Adrenal gland (tissue), 5 donors: ENCODE measurements around the gene FMN2.

Experiments
- CTCF ChIP-seq, 6 experiments: fragments of 450-650 bp in 4 of 6; fragments of 200-600 bp in 2 of 6; sonication (generic) in 1 of 6; IDR thresholded peaks; 1 replicate in 5 of 6; 2 replicates in 1 of 6; pipeline versions ENCODE4 v1.5.1 to v1.8.0; 2016 to 2021; ENCODE audit warnings: antibody characterized with exemption in 6 of 6, mild to moderate bottlenecking in 2 of 6, moderate library complexity in 1 of 6
- POLR2A ChIP-seq, 2 donors: fragments of 450-650 bp; IDR thresholded peaks; one replicate each; pipeline ENCODE4 v1.6.1; 2017; ENCODE audit warnings: antibody characterized with exemption in 2 of 2, mild to moderate bottlenecking in 2 of 2, moderate library complexity in 1 of 2
- donor health status: DM: no; HTN: no; CAD: no.

DNA sequence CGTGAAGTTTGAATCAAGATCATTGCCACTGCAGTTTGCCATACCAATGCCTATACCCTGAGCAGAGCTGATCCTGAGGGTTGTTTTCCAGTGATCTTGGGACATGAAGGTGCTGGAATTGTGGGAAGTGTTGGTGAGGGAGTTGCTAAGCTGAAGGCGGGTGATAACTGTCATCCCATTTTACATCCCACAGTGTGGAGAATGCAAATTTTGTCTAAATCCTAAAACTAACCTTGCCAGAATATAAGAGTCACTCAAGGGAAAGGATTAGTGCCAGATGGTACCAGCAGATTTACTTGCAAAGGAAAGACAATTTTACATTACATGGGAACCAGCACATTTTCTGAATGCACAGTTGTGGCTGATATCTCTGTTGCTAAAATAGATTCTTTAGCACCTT lies 78.6 kb downstream of the FMN2 start:
- TF ChIP-seq CTCF (IDR thresholded peaks at IDR 0.05) (no peak), POLR2A (IDR thresholded peaks at IDR 0.05) (no peak)
